Raji (cell line): ENCODE measurements around the gene NQO1.

Experiments
- POLR2A ChIP-seq: IDR thresholded peaks from 2 replicates; pipeline ENCODE4 v1.6.1; 2011; ENCODE audit warnings: low read depth, low read length, control low read depth; ENCODE audit not compliant: insufficient read depth

The NQO1 gene

DNA sequence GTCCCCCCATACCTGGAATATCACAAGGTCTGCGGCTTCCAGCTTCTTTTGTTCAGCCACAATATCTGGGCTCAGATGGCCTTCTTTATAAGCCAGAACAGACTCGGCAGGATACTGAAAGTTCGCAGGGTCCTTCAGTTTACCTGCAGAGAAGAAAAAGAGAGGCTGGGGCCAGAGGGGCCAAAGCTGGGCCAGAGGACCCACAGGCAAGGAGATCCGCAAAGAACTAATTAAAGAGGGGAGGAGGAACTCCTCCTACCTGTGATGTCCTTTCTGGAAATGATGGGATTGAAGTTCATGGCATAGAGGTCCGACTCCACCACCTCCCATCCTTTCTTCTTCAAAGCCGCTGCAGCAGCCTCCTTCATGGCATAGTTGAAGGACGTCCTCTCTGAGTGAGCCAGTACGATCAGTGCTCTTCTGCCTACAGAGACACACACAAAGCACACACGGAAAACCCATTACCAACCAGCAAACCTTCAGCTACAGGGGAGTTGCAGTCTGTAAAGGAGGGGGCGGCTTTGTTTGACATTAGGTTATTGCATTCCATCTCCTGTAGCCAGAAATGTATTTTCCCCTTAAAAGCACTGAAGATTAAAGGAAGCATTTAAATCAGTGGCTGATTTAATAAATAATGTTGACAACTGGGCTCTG lies 8.1 kb downstream of the NQO1 start:
- TF ChIP-seq POLR2A: no peak

DNA sequence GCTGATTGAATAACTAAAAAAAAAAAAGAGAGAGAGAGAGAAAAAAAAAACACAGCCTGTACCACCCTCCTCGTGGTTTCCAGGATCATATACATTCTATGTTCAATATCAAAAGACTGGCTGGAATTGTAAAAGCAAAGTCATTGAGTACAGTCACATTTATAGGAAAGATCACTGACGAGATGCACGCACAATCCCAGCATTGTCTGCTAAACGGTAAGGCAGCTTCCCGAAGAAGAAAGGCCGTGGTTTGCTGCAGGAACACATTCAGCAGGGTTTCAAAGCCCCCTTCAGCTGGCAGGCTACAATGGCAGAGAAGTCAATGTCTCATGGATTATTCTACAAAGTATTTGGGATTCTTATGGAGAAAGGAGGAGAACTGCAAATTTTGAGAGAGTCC lies 9.3 kb downstream of the NQO1 start:
- no peak for TF ChIP-seq POLR2A

- TF ChIP-seq POLR2A: no peak
These were observed 13.3 kb downstream of the NQO1 start for GRCh38 chr16:69712914-69713581.

GRCh38 chr16:69712277-69712676 lies 14.1 kb downstream of the NQO1 start:
- TF ChIP-seq POLR2A: no peak

DNA sequence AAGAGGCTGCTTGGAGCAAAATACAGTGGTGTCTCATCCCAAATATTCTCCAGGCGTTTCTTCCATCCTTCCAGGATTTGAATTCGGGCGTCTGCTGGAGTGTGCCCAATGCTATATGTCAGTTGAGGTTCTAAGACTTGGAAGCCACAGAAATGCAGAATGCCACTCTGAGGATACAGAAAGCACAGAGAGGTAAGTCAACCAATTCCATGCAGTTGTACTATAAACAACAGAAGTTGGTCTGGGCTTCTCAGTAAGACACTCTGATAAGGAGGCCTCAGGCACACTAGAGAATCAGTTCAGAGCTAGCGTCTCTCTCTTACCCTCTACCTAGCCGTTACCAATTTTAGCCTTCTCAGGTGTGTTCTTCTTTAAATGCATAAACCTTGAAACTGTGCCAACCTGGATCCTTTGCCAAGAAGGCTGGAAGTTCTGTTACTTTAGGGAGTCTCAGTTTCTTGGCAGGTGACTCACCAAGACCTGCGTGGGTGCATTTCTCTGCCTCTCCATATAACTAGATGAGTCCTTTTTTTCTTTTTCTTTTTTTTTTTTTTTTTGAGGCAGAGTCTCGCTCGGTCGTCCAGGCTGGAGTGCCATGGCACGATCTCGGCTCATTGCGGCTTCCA lies 15.1 kb downstream of the NQO1 start:
- no peak for TF ChIP-seq POLR2A

- TF ChIP-seq POLR2A: no peak
These were observed 16.8 kb downstream of the NQO1 start for GRCh38 chr16:69709456-69710084.

DNA sequence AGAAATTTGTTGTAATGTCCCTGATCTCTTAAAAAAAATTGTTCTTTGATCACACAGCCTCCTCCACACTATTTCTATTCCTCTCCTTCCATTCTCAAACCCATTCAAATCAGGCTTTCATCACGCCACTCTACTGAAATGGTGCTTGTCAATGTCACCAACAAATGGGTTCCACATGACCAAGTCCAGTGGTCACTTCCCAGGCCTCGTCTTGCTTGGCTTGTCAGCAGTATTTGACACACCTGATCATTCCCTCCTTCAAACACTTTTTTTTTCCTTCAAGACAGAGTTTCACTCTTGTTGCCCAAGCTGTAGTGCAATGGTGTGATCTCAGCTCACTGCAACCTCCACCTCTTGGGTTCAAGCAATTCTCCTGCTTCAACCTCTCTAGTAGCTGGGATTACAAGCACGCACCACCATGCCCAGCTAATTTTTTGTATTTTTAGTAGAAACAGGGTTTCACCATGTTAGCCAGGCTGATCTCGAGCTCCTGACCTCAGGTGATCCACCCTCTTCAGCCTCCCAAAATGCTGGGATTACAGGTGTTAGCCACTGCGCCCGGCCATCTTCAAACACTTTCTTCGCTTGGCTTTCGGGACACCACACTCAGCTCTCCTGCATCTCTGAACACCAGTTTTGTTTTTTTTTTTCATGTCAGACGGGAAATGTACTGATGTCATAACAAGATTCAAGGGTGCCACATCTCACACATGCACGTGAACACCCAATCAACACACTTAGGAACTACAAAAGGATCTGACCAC lies 18.3 kb downstream of the NQO1 start:
- TF ChIP-seq POLR2A: no peak

- TF ChIP-seq POLR2A: no peak
These were observed 19.4 kb downstream of the NQO1 start for GRCh38 chr16:69706975-69707340.

- no peak for TF ChIP-seq POLR2A
These were observed 19.9 kb downstream of the NQO1 start for GRCh38 chr16:69706256-69706974.

- TF ChIP-seq POLR2A: no peak
These were observed 22.7 kb downstream of the NQO1 start for GRCh38 chr16:69703638-69704037.

GRCh38 chr16:69701866-69702265 lies 24.5 kb downstream of the NQO1 start:
- no peak for TF ChIP-seq POLR2A

DNA sequence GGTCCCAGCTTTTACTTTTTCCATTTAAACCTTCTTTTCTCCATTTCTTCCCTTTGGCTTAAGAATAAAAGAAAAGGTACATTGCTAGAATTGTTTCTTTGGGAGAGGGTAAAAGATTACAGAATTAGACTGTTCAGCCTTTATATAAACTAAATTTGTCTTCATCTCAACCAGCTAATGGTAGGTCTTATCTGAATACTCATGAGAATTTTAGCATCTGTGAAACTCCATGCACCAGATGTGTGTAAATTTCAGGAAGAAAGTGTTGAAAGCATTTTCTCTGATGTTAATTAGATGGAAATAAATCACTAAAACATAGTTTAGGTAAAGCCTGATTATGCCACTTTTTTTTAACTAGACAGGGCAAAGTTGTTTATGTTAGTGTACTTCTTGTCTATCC lies 24.9 kb downstream of the NQO1 start:
- TF ChIP-seq POLR2A: no peak

GRCh38 chr16:69699915-69700314 lies 26.4 kb downstream of the NQO1 start:
- TF ChIP-seq POLR2A: no peak

- TF ChIP-seq POLR2A: no peak
These were observed 28.0 kb downstream of the NQO1 start for GRCh38 chr16:69698404-69698803.

- TF ChIP-seq POLR2A: no peak
These were observed 32.4 kb downstream of the NQO1 start for GRCh38 chr16:69693916-69694315.
